ENCODE results near the gene ARF5.

Gene ARF5

GRCh38 chr7:127589896-127590295, 1.7 kb downstream of the ARF5 start:
- no peak for DNase-seq

DNA sequence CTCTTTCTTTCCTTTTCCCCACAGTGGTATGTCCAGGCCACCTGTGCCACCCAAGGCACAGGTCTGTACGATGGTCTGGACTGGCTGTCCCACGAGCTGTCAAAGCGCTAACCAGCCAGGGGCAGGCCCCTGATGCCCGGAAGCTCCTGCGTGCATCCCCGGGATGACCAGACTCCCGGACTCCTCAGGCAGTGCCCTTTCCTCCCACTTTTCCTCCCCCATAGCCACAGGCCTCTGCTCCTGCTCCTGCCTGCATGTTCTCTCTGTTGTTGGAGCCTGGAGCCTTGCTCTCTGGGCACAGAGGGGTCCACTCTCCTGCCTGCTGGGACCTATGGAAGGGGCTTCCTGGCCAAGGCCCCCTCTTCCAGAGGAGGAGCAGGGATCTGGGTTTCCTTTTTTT, 3.0 kb downstream of the ARF5 start:
- no peak for DNase-seq

DNA sequence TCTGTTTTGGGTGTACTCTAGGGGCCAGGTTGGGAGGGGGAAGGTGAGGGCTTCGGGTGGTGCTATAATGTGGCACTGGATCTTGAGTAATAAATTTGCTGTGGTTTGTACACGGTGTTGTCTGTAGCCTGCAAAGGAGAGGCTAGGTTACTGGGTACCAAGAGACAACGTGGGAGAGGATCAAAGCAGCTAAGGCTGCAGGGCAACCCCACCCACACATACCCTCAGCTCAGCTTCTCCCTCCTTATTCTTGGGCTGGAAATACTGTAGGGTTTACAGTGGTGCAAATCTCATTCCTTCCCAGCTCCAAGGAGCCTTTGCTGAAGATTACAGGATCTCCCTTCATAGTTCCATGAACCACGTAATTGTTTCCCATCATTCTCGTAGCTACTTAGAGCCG, 3.4 kb downstream of the ARF5 start:
- DNase-seq = no peak

DNA sequence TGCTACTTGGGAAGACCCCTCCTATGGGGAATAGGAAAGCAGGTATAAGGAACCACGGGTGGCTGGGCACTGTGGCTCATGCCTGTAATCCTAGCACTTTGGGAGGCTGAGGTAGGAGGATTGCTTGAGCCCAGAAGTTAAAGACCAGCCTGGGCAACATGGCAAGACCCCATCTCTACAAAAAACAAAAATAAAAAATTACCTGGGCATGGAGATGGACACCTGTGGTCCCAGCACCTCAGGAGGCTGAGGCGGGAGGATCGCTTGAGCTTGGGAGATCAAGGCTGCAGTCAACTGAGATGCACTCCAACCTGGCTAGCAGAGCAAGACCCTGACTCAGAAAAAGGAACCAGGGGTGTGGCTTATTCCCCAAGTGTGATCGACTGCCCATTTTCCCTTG, 4.3 kb downstream of the ARF5 start:
- DNase-seq = no peak

DNA sequence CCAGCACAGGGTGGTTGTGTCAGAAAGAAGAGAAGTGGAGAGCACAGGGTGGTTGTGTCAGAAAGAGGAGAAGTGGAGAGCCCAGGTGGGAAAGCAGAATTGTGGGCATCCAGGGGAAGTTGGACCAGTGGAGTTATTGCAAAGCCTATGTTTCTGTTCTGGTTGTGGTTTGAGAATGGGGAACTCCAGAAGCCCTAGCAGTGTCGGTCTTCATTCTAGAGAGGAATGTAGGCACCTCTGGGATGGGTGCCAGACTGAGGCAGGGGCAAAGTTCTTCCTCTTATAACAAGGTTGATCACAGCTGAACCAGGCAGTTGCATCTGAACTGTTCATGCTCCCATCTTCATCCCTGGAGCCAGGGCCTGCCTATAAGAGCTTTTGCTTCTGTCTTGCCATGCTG, 6.3 kb downstream of the ARF5 start:
- peak; percentile 89 for DNase-seq

DNA sequence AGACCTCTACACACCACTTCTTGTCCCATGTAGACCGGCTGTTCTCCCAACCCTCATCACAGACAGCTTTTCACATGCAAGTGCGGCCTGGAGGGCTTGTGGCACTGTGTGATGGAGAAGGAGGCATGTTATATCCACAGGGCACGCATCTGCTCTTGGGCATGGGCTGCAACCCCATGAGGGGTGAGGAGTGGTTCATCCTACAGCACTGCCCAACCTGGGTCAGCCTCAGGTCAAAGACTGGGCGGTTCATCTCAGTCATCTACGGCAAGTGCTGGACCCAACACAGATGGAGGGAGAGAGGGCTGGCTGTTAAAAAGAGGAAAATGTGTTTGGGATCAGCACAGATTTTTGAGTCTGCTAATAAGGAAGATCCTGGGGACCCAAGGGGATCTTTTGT, 7.5 kb downstream of the ARF5 start:
- no peak for DNase-seq

DNA sequence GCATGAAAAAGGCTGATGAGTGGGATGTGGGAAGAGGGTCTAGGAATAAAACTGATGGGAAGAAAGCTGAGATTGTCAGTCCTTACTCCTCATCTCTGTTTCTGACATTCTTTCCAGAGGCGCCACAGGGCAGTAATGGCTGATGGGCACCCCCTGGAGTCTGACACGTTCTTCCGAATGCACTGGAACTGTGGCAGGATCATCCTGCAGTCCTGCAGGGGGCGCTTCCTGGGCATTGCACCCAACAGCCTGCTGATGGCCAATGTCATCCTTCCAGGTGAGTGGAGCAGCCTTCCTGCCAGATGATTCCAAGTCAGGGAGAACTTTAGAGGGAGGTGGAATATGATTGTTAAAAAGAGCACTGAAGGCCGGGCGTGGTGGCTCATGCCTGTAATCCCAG, 10.1 kb downstream of the ARF5 start:
- DNase-seq = no peak

- DNase-seq = no peak
Measured at GRCh38 chr7:127600885-127601284, 12.7 kb downstream of the ARF5 start.

DNA sequence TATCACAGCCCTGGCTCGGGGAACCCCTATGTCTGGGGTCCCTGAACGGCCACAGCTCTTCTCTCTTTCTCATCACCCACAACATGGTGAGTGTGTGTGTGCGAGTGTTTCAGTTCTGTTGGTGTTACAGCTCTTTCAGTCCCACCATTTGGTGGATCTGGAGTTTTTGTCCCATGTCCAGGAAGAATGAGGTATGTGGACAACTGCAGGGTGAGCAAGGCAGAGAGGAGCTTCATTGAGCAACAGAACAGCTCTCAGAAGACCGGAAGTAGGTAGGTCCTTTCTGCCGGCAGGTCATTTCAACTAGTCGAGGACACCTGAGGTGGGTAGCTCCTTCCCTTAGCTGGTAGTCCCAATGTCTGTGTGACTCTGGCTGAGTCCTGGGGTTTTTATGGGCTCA, 20.2 kb downstream of the ARF5 start:
- DNase-seq = no peak

- DNase-seq = no peak
Measured at GRCh38 chr7:127609297-127609696, 21.1 kb downstream of the ARF5 start.

- no peak for DNase-seq
Measured at GRCh38 chr7:127612263-127612662, 24.1 kb downstream of the ARF5 start.

- no peak for DNase-seq
Measured at GRCh38 chr7:127616724-127617123, 28.5 kb downstream of the ARF5 start.

- DNase-seq = no peak
Measured at GRCh38 chr7:127618042-127618441, 29.8 kb downstream of the ARF5 start, which contains the start of gene PAX4. Gene PAX4 (minus strand): TSS chr7:127618142. CDS start chr7:127615928, 2,214 bp downstream.

GRCh38 chr7:127618775-127619174, 30.6 kb downstream of the ARF5 start:
- DNase-seq = no peak

DNA sequence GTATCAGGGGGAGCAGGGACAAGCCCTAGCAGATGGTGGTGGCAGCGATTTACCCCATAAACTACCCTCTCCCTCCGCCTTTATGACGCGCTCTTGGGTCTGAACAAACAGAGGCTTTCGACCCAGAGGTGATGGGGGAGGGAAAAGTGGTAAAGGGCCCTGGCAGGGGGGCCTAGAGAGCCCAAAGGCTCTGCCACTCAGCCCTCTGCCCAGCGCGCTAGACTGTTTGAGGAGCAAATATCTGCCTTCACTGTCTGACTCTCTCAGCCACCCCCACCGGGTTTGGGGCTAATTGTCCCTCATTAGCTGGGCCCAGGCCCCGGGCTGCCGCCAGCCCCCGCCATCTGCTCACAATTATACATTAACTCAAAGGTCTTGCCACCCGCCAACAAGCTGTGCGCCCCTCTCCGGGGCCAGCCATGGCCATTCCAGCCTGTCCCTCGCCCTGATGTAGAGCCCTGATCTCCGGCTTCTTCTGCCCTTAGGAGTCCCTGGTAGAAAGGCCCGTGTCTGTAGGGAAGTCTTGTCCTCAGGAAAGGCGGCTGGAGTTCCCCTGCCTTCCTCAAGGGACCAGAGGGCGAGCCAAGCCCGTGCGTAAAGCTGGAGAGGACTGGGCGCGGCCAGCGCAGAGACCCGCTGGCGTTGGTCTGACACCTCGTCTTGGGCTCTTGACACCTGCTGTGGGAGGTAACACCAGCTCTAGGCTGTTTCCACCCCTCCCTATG, 31.6 kb downstream of the ARF5 start:
- no peak for DNase-seq

DNA sequence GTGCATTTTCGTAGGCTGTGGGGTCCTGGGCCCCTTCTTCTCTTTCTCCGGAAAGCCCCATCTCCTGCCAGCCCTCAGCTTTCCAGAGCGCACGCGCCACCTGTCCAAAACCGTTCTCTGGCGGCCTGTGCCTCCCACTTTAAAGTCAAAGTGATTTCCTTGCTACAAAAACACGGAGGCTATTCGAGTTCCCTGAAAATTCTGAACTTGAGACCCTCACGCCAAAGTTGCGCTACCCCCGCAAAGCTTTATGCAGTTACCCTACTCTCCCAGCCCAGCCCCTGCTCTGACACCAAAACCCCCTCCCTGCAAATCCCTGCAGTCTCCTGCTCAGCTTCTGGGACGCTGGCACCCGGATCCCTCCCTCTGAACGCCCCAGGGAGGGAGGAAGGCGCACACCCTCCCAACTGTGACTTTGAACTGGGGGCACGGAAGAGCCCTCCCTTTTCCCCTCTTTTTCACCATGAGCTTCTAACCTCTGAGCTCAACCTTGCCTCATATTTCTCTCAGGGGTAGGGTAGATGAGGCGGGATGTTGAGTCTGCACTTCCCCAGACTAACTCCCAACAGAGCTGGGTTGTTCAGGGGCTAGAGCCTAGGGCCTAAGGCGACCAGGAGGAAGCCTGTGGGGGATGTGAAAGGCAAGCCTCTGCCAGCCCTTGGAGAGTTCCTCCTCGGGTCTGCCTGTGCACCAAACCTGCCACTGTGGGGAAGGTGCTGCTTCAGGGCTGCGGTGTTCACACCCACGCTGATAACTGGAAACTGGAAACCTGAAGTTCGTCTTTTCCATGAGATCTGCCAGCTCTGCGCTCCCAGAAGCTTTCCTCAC, 32.4 kb downstream of the ARF5 start:
- DNase-seq = no peak

- no peak for DNase-seq
Measured at GRCh38 chr7:127625331-127625730, 37.1 kb downstream of the ARF5 start.

DNA sequence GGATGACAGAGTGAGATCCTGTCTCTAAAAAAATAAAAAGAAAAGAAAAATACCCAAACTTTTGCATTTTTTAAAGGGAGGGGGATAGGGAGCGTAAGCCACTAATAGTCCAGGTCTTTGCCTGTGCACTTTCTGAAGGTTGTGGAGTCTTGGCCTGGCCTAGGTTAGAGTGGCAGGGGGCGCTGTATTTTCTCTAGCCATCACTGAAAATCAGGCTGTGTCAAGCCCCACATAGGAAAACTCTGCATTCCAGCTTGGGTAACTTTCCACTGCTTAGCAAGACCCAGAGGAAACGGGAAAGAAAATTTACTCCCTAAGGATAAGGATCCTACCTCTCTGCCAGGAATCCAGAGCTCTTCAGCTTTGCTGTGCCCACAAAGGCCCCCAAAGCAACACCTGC, 40.2 kb downstream of the ARF5 start:
- DNase-seq = no peak

GRCh38 chr7:127629268-127629854, 41.1 kb downstream of the ARF5 start:
- no peak for DNase-seq

GRCh38 chr7:127632276-127632910, 44.2 kb downstream of the ARF5 start:
- no peak for DNase-seq

DNA sequence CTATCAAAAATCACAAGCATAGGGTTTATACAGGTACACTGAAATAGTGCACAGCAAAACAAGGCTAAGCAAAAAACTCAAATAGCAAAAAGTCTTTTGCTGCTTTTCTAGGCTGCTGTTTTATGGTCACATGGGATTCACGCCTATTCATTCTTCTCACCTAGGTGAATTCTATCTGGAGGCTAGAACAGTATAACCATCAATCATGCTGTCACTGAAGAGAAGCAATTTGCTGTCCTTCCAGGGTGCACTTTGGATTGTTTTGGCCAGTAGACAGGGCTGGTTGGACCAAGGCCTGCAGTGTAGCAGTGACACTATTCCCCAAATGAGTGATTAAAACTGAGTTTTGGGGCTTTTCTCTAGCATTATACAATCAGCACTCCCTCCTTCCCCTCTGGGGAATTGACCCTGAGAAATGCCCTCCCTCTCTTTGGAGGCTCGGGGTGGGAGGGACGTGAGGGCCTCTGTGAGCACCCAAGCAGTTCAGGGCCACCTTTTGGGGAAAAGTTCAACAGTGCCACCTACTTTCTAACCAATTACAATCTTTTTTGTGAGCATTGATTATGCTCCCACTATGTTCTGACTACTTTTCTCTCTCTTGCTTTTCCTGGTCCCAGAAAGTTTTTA, 47.6 kb downstream of the ARF5 start:
- no peak for DNase-seq

GRCh38 chr7:127638197-127638596, 50.0 kb downstream of the ARF5 start:
- no peak for DNase-seq

Data from GF-D8 (cell line).